Fibroblast of lung (primary cell): ENCODE measurements around the gene LMOD3. TPM values are rescaled to one million over a fixed set of nuclear protein-coding genes. Genes with fewer than 3 reads are reported as not detected.

ENCODE experiments used
- DNase-seq, 2 donors: peaks; one replicate each; pipeline versions ENCODE4 v3.0.0 to v3.0.0-alpha.2; 2010; ENCODE audit warnings: low read depth in 2 of 2
- H2AFZ ChIP-seq: 2 replicates; pipeline ENCODE4 v1.5.1; 2012; ENCODE audit warnings: low read length, control low read depth, inconsistent platforms
- H3K27ac ChIP-seq: 2 replicates; pipeline ENCODE4 v1.5.1; 2011; ENCODE audit warnings: low read length, control low read depth; ENCODE audit not compliant: insufficient read depth
- H3K27me3 ChIP-seq: 2 replicates; pipeline ENCODE4 v1.5.1; 2011; ENCODE audit warnings: mild to moderate bottlenecking, low read length; ENCODE audit not compliant: control insufficient read depth, insufficient read depth
- H3K36me3 ChIP-seq: 2 replicates; pipeline ENCODE4 v1.5.1; 2011; ENCODE audit warnings: low read length; ENCODE audit not compliant: control insufficient read depth, insufficient read depth
- H3K4me1 ChIP-seq: 2 replicates; pipeline ENCODE4 v1.5.1; 2011; ENCODE audit warnings: low read length; ENCODE audit not compliant: control insufficient read depth, insufficient read depth; ENCODE audit errors: extremely low read depth
- H3K4me2 ChIP-seq: 2 replicates; pipeline ENCODE4 v1.5.1; 2011; ENCODE audit warnings: low read length, control low read depth; ENCODE audit not compliant: insufficient read depth; ENCODE audit errors: extremely low read depth
- H3K4me3 ChIP-seq, 4 experiments: fragments of 200-600 bp in 1 of 4; sonication (generic) in 1 of 4; replicated peaks in 1 of 4; 2 replicates each; pipeline ENCODE4 v1.5.1; 2011 to 2016; ENCODE audit warnings: low read length in 4 of 4, low read depth in 3 of 4, mild to moderate bottlenecking in 3 of 4, control low read depth in 2 of 4, inconsistent platforms in 1 of 4, mixed read lengths in 1 of 4; ENCODE audit not compliant: insufficient read depth in 1 of 4; ENCODE audit errors: control extremely low read depth in 1 of 4
- H3K79me2 ChIP-seq: 2 replicates; pipeline ENCODE4 v1.5.1; 2012; ENCODE audit warnings: mild to moderate bottlenecking, low read length, inconsistent platforms; ENCODE audit not compliant: control insufficient read depth, insufficient read depth
- H3K9ac ChIP-seq: 2 replicates; pipeline ENCODE4 v1.5.1; 2011; ENCODE audit warnings: mild to moderate bottlenecking, low read length, control low read depth; ENCODE audit not compliant: insufficient read depth
- H3K9me3 ChIP-seq: 2 replicates; pipeline ENCODE4 v1.5.1; 2012; ENCODE audit warnings: low read depth, low read length; ENCODE audit not compliant: control insufficient read depth, insufficient read depth
- H4K20me1 ChIP-seq: 2 replicates; pipeline ENCODE4 v1.5.1; 2011; ENCODE audit warnings: low read length; ENCODE audit not compliant: control insufficient read depth, insufficient read depth; ENCODE audit errors: extremely low read depth
- CTCF ChIP-seq, 2 donors: IDR thresholded peaks in 1 of 2; conservative IDR thresholded peaks in 1 of 2; 1 replicate in 1 of 2; 2 replicates in 1 of 2; pipeline ENCODE4 v1.5.1; 2011 to 2012; ENCODE audit warnings: low read length in 2 of 2, control low read depth in 1 of 2, inconsistent platforms in 1 of 2, low read depth in 1 of 2, mild to moderate bottlenecking in 1 of 2
- EZH2 ChIP-seq: IDR thresholded peaks from 2 replicates; pipeline ENCODE4 v1.5.1; 2012; ENCODE audit warnings: low read length, control low read depth, mild to moderate bottlenecking; ENCODE audit errors: missing control alignments
- polyA plus RNA-seq, 2 donors: library from polyadenylated mRNA; depleted of rRNA in 1 of 2; stranded (reverse) in 1 of 2; unstranded in 1 of 2; fragments of >200 nt; gene quantifications; 2 replicates each; pipeline ENCODE4 v1.2.1, GENCODE V29; 2011 to 2012; ENCODE audit warnings: missing spikeins in 1 of 2
- total RNA-seq: library from RNA; depleted of rRNA; stranded (reverse); fragments of >200 nt; gene quantifications from 2 replicates; pipeline ENCODE4 v1.2.1, GENCODE V29; 2014

LMOD3 gene
- total and polyA plus RNA-seq, 2 donors (not counting 1 experiment from before 2014, with no cell fraction given): 0.20 to 4.0 TPM

GRCh38 chr3:69065318-69065964 lies 57.0 kb downstream of the LMOD3 start:
- Histone ChIP-seq H3K9me3 (no peaks in the 10 kb centered on the region), H3K27ac (no peak overlapping the region), H3K79me2 (no peaks in the 10 kb centered on the region), H3K4me3 (no peak overlapping the region), H2AFZ (no peak overlapping the region), H3K4me2 (no peak overlapping the region), H3K36me3 (peaks cover 2% of the 10 kb centered on the region), H3K4me1 (no peaks in the 10 kb centered on the region), H3K27me3 (no peaks in the 10 kb centered on the region), H3K9ac (no peak overlapping the region), H4K20me1 (no peaks in the 10 kb centered on the region)
- TF ChIP-seq EZH2 (no peak), CTCF (conservative IDR thresholded peaks at IDR 0.05 in 1 of 2, IDR thresholded peaks at IDR 0.05 in 1 of 2; ENCODE audit: low read depth in 1 of 2, low read length in 2 of 2) (no peak)
- DNase-seq: no peak

GRCh38 chr3:69063636-69064035 lies 58.8 kb downstream of the LMOD3 start:
- no peak for TF ChIP-seq CTCF (conservative IDR thresholded peaks at IDR 0.05 in 1 of 2, IDR thresholded peaks at IDR 0.05 in 1 of 2; ENCODE audit: low read depth in 1 of 2, low read length in 2 of 2)
- TF ChIP-seq EZH2: no peak
- Histone ChIP-seq H3K4me2 (no peak overlapping the region), H3K9me3 (no peaks in the 10 kb centered on the region), H3K4me1 (no peaks in the 10 kb centered on the region), H3K27ac (no peak overlapping the region), H4K20me1 (no peaks in the 10 kb centered on the region), H3K4me3 (no peak overlapping the region), H3K27me3 (no peaks in the 10 kb centered on the region), H3K79me2 (no peaks in the 10 kb centered on the region), H2AFZ (no peak overlapping the region), H3K9ac (no peak overlapping the region), H3K36me3 (peaks cover 5% of the 10 kb centered on the region)
- no peak for DNase-seq

DNA sequence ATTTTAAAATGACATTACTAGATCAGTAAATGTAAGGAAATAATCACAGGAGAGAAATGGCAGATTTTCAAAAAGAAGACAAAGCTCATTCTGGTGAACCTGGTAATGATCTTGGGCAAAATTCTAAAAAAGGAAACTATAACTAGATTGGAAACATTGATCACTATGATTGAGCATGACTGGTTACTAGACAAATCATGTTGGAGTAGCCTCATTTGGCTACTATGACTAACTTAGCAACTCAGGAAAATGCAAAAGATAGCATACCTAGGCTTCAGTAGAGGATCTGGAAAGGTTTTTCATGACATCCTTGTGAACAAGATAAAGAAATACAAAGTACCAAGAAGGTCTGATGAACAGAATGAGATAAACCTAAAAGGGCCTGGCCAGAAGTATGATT lies 62.7 kb downstream of the LMOD3 start:
- Histone ChIP-seq H3K4me2 (no peak overlapping the region), H3K9ac (no peak overlapping the region), H3K79me2 (no peaks in the 10 kb centered on the region), H3K27ac (no peak overlapping the region), H3K27me3 (no peaks in the 10 kb centered on the region), H4K20me1 (no peaks in the 10 kb centered on the region), H3K4me1 (no peaks in the 10 kb centered on the region), H3K36me3 (peaks cover 5% of the 10 kb centered on the region), H3K4me3 (no peak overlapping the region), H3K9me3 (no peaks in the 10 kb centered on the region), H2AFZ (no peak overlapping the region)
- TF ChIP-seq EZH2 (no peak), CTCF (conservative IDR thresholded peaks at IDR 0.05 in 1 of 2, IDR thresholded peaks at IDR 0.05 in 1 of 2; ENCODE audit: low read depth in 1 of 2, low read length in 2 of 2) (no peak)
- DNase-seq: no peak
